IMR-90 (cell line): ENCODE data around the gene C12orf75. TPM values are rescaled to one million over a fixed set of nuclear protein-coding genes. Genes with fewer than 3 reads are reported as not detected.
A peak's percentile ranks its signal among the peaks of the same experiment; 100 is the strongest.

Source experiments
- ATAC-seq: fragments of 200-7000 bp; cut with Tn5 transposase; 2 replicates; pipeline ENCODE4 v1.9.1; 2020; ENCODE audit warnings: low read depth, mild to moderate bottlenecking, moderate library complexity
- BruUV-seq: library from RNA; stranded (reverse); fragments of 400-500 nt; replicated peaks from 2 replicates; lab custom pipeline; 2021; lab: Mats Ljungman, UMichigan
- CTCF ChIA-PET: fragments of 300-600 bp; formaldehyde crosslinking; extraction: SDS; loops from one replicate; lab custom pipeline; 2021; ENCODE audit warnings: antibody characterized with exemption; lab: Yijun Ruan, JAX
- POLR2A ChIA-PET: fragments of 300-600 bp; sonication (Branson Sonifier 250); formaldehyde crosslinking; loops from one replicate; lab custom pipeline; 2022; ENCODE audit warnings: antibody characterized with exemption; ENCODE audit not compliant: unreplicated experiment; lab: Charles Lee
- DNase-seq: peaks from one replicate; pipeline ENCODE4 v3.0.0; 2013
- H2AFZ ChIP-seq: replicated peaks from 2 replicates; pipeline ENCODE3; 2013; ENCODE audit warnings: low read length, mild to moderate bottlenecking; ENCODE audit not compliant: poor library complexity
- H2AK5ac ChIP-seq: 2 replicates; pipeline ENCODE4 v1.6.1; 2013; ENCODE audit warnings: low read depth, low read length, inconsistent platforms
- H2AK9ac ChIP-seq: replicated peaks from 2 replicates; pipeline ENCODE3; 2013; ENCODE audit warnings: mild to moderate bottlenecking, low read depth, low read length, moderate library complexity; ENCODE audit not compliant: poor library complexity
- H2BK120ac ChIP-seq: 2 replicates; pipeline ENCODE4 v1.6.1; 2013; ENCODE audit warnings: low read depth, low read length, inconsistent platforms
- H2BK15ac ChIP-seq: 3 replicates; pipeline ENCODE4 v1.6.1; 2013; ENCODE audit warnings: low read depth, low read length, inconsistent platforms
- H2BK20ac ChIP-seq: 2 replicates; pipeline ENCODE4 v1.6.1; 2013; ENCODE audit warnings: low read depth, mild to moderate bottlenecking, inconsistent platforms, low read length, moderate library complexity
- H2BK5ac ChIP-seq: 2 replicates; pipeline ENCODE4 v1.6.1; 2013; ENCODE audit warnings: mild to moderate bottlenecking, low read depth, low read length, inconsistent platforms; ENCODE audit not compliant: poor library complexity, severe bottlenecking
- H3K14ac ChIP-seq: replicated peaks from 2 replicates; pipeline ENCODE4 v1.6.1; 2013; ENCODE audit warnings: low read depth, low read length, inconsistent platforms
- H3K18ac ChIP-seq: 2 replicates; pipeline ENCODE4 v1.6.1; 2013; ENCODE audit warnings: low read depth, low read length, control low read depth
- H3K23ac ChIP-seq: 2 replicates; pipeline ENCODE4 v1.6.1; 2013; ENCODE audit warnings: low read depth, low read length, inconsistent platforms
- H3K27ac ChIP-seq: 2 replicates; pipeline ENCODE4 v1.5.1; 2013; ENCODE audit warnings: mild to moderate bottlenecking, control low read depth, low read length; ENCODE audit not compliant: insufficient read depth
- H3K27me3 ChIP-seq: 2 replicates; pipeline ENCODE4 v1.6.1; 2013; ENCODE audit warnings: low read length; ENCODE audit not compliant: control insufficient read depth, insufficient read depth
- H3K36me3 ChIP-seq: 2 replicates; pipeline ENCODE4 v1.6.1; 2013; ENCODE audit warnings: low read length, mixed read lengths; ENCODE audit not compliant: control insufficient read depth, insufficient read depth
- H3K4ac ChIP-seq: 2 replicates; pipeline ENCODE4 v1.6.1; 2013; ENCODE audit warnings: low read depth, low read length, inconsistent platforms
- H3K4me1 ChIP-seq: 2 replicates; pipeline ENCODE4 v1.6.1; 2013; ENCODE audit warnings: low read length, mixed read lengths; ENCODE audit not compliant: control insufficient read depth, insufficient read depth
- H3K4me2 ChIP-seq: 2 replicates; pipeline ENCODE4 v1.6.1; 2013; ENCODE audit warnings: low read depth, mild to moderate bottlenecking, control low read depth, low read length, moderate library complexity
- H3K4me3 ChIP-seq: 2 replicates; pipeline ENCODE4 v1.5.1; 2013; ENCODE audit warnings: low read depth, mild to moderate bottlenecking, control low read depth, low read length, moderate library complexity; ENCODE audit not compliant: insufficient read depth
- H3K56ac ChIP-seq: 2 replicates; pipeline ENCODE4 v1.6.1; 2013; ENCODE audit warnings: low read length, inconsistent platforms; ENCODE audit not compliant: insufficient read depth; ENCODE audit errors: extremely low read depth
- H3K79me1 ChIP-seq, 2 experiments: 2 replicates each; pipeline ENCODE4 v1.6.1; 2013; ENCODE audit warnings: low read length in 2 of 2, inconsistent platforms in 1 of 2, low read depth in 1 of 2
- H3K9ac ChIP-seq: 2 replicates; pipeline ENCODE4 v1.6.1; 2013; ENCODE audit warnings: low read depth, low read length, control low read depth
- H3K9me1 ChIP-seq: 2 replicates; pipeline ENCODE4 v1.6.1; 2013; ENCODE audit warnings: low read length, inconsistent platforms; ENCODE audit not compliant: insufficient read depth
- H3K9me3 ChIP-seq: 2 replicates; pipeline ENCODE4 v1.6.1; 2013; ENCODE audit warnings: low read length; ENCODE audit not compliant: control insufficient read depth, insufficient read depth
- H4K20me1 ChIP-seq: 2 replicates; pipeline ENCODE4 v1.6.1; 2013; ENCODE audit warnings: low read length, inconsistent platforms; ENCODE audit not compliant: insufficient read depth
- H4K5ac ChIP-seq: 2 replicates; pipeline ENCODE4 v1.6.1; 2013; ENCODE audit warnings: mild to moderate bottlenecking, low read depth, low read length, control low read depth
- H4K8ac ChIP-seq, 2 experiments: 2 replicates each; pipeline ENCODE4 v1.6.1; 2013; ENCODE audit warnings: low read depth in 2 of 2, low read length in 2 of 2, control low read depth in 1 of 2, inconsistent platforms in 1 of 2
- H4K91ac ChIP-seq: 2 replicates; pipeline ENCODE4 v1.6.1; 2013; ENCODE audit warnings: low read depth, low read length, inconsistent platforms; ENCODE audit not compliant: insufficient read depth
- BHLHE40 ChIP-seq: fragments of 150-350 bp; IDR thresholded peaks from 2 replicates; pipeline ENCODE4 v1.6.1; 2016; ENCODE audit warnings: mild to moderate bottlenecking, low read depth, low read length
- CEBPB ChIP-seq: IDR thresholded peaks from 2 replicates; pipeline ENCODE4 v1.6.1; 2012; ENCODE audit warnings: low read depth, low read length, improper control_type of control experiment
- CHD1 ChIP-seq: IDR thresholded peaks from 2 replicates; pipeline ENCODE4 v1.6.1; 2012; ENCODE audit warnings: low read depth, low read length, improper control_type of control experiment
- CTCF ChIP-seq: conservative IDR thresholded peaks from 2 replicates; pipeline ENCODE4 v1.5.1; 2012; ENCODE audit warnings: mild to moderate bottlenecking, low read depth, low read length, improper control_type of control experiment
- ELK1 ChIP-seq: fragments of 150-350 bp; IDR thresholded peaks from 2 replicates; pipeline ENCODE4 v1.6.1; 2016; ENCODE audit warnings: low read depth, mild to moderate bottlenecking, low read length, moderate library complexity, borderline replicate concordance
- FOS ChIP-seq: fragments of 150-350 bp; IDR thresholded peaks from 2 replicates; pipeline ENCODE4 v1.6.1; 2016; ENCODE audit warnings: low read depth, low read length
- MAFK ChIP-seq: IDR thresholded peaks from 2 replicates; pipeline ENCODE4 v1.6.1; 2012; ENCODE audit warnings: low read depth, low read length, improper control_type of control experiment
- MAZ ChIP-seq: IDR thresholded peaks from 2 replicates; pipeline ENCODE4 v1.6.1; 2012; ENCODE audit warnings: low read depth, mild to moderate bottlenecking, low read length, improper control_type of control experiment, moderate library complexity, borderline replicate concordance
- MXI1 ChIP-seq: IDR thresholded peaks from 2 replicates; pipeline ENCODE4 v1.6.1; 2012; ENCODE audit warnings: low read depth, mild to moderate bottlenecking, low read length, moderate library complexity, borderline replicate concordance
- NFE2L2 ChIP-seq: fragments of 150-350 bp; IDR thresholded peaks from 2 replicates; pipeline ENCODE4 v1.6.1; 2016; ENCODE audit warnings: low read depth, mild to moderate bottlenecking, low read length
- POLR2A ChIP-seq: IDR thresholded peaks from 2 replicates; pipeline ENCODE4 v1.6.1; 2012; ENCODE audit warnings: mild to moderate bottlenecking, low read depth, low read length
- RAD21 ChIP-seq: IDR thresholded peaks from 2 replicates; pipeline ENCODE4 v1.6.1; 2012; ENCODE audit warnings: low read length, improper control_type of control experiment
- RCOR1 ChIP-seq: IDR thresholded peaks from 2 replicates; pipeline ENCODE4 v1.6.1; 2012; ENCODE audit warnings: mild to moderate bottlenecking, low read length, improper control_type of control experiment; ENCODE audit not compliant: insufficient replicate concordance
- RFX5 ChIP-seq: IDR thresholded peaks from 2 replicates; pipeline ENCODE4 v1.8.0; 2012; ENCODE audit warnings: low read depth, mild to moderate bottlenecking, low read length, moderate library complexity
- SMC3 ChIP-seq: fragments of 150-350 bp; IDR thresholded peaks from 2 replicates; pipeline ENCODE4 v1.6.1; 2016; ENCODE audit warnings: low read depth, mild to moderate bottlenecking, antibody characterized with exemption, low read length, moderate library complexity
- USF2 ChIP-seq: fragments of 150-350 bp; IDR thresholded peaks from 2 replicates; pipeline ENCODE4 v1.6.1; 2017; ENCODE audit warnings: mild to moderate bottlenecking, antibody characterized with exemption, low read length, low read depth
- WGBS, 2 experiments: methylation state at CpG; one replicate each; pipeline versions ENCODE4 v1.1.5 to v1.1.7; 2013; ENCODE audit warnings: missing lambda C conversion rate in 2 of 2; ENCODE audit not compliant: insufficient read length in 1 of 2; ENCODE audit errors: extremely low coverage in 2 of 2; 5-methylcytosine and 5-hydroxymethylcytosine counted together
- dilution Hi-C: fragments of 300-500 bp; cut with HindIII; formaldehyde crosslinking; loops from one replicate; pipeline ENCODE4 v1.14.3; 2018; ENCODE audit warnings: low sequenced_read_pairs; ENCODE audit not compliant: unreplicated experiment
- in situ Hi-C: fragments of 300-500 bp; cut with MboI; formaldehyde crosslinking; loops from 3 replicates; pipeline ENCODE4 v1.14.3; 2019; ENCODE audit warnings: low sequenced_read_pairs, inconsistent platforms, mixed read lengths
- intact Hi-C: fragments of 100-400 bp; cut with micrococcal nuclease; formaldehyde crosslinking; loops from 2 replicates; pipeline ENCODE4 v1.10.0; 2022
- polyA plus RNA-seq, 3 experiments: library from polyadenylated mRNA; depleted of rRNA; stranded (reverse); fragments of >200 nt; gene quantifications; 2 replicates each; pipeline ENCODE4 v1.2.3, GENCODE V29; 2012; ENCODE audit warnings: low replicate concordance in 1 of 3
- total RNA-seq: library from RNA; depleted of rRNA; stranded (reverse); fragments of >200 nt; gene quantifications from 2 replicates; pipeline ENCODE4 v1.2.3, GENCODE V29; 2012

C12orf75 gene
- total and polyA plus RNA-seq, 2 of the 4 experiments (the other 2 are of a cell fraction), result 145 to 278 TPM

- no peak overlapping the region for H3K27ac ChIP-seq
- peak overlapping the region; percentile 13; the same call in 1 of the 2 replicates for H3K4ac ChIP-seq
- H3K14ac ChIP-seq, result no peak overlapping the region; the same call in 1 of the 2 replicates
- intact Hi-C loops, result no loop called here
- ChIA-PET CTCF (interaction anchor here (0.7 kb wide), 1 partner anchor 15 kb away, joined by 3 read pairs; no protein-coding TSS in a partner anchor), POLR2A (no interaction called here)
- no peak for ATAC-seq
- H3K4me1 ChIP-seq, result peaks cover 7% of the 10 kb centered on the region
- no peak overlapping the region for H2BK120ac ChIP-seq
- H2AK5ac ChIP-seq, result 0 out of 2 replicates have a peak overlapping the region, but pooled peaks have one; percentile 43
- no peak overlapping the region for H4K8ac ChIP-seq
- peaks cover 19% of the 10 kb centered on the region for H3K9me1 ChIP-seq
- peaks cover 55% of the 10 kb centered on the region for H4K20me1 ChIP-seq
- peaks cover 35 to 54% of the 10 kb centered on the region in 2 experiments for H3K79me1 ChIP-seq
- no peak overlapping the region for H3K9ac ChIP-seq
- H2AFZ ChIP-seq, result no peak overlapping the region
- in situ Hi-C loops, result no loop called here
- WGBS, 2 experiments, result no CpG with 5 or more reads among the region's 1 CpG
- no TSS peak for BruUV-seq
- no peak overlapping the region for H2AK9ac ChIP-seq
- peak overlapping the region; percentile 51 for H2BK5ac ChIP-seq
- DNase-seq, result no peak
- dilution Hi-C loops, result no loop called here
- no peaks in the 10 kb centered on the region for H3K27me3 ChIP-seq
- no peak overlapping the region for H3K56ac ChIP-seq
- TF ChIP-seq MAZ, result no peak
- no peak for TF ChIP-seq ELK1
- TF ChIP-seq SMC3, result no peak
- TF ChIP-seq CEBPB, result no peak
- TF ChIP-seq CTCF, result no peak
- TF ChIP-seq RFX5, result no peak
- TF ChIP-seq CHD1, result no peak
- no peak for TF ChIP-seq RAD21
- no peak for TF ChIP-seq BHLHE40
- no peak for TF ChIP-seq RCOR1
- no peak for TF ChIP-seq FOS
- TF ChIP-seq MAFK, result no peak
- no peak for TF ChIP-seq POLR2A
- TF ChIP-seq NFE2L2, result no peak
- TF ChIP-seq USF2, result no peak
- no peak for TF ChIP-seq MXI1
- H3K23ac ChIP-seq, result peak overlapping the region; percentile 63; the same call in 1 of the 2 replicates
- peaks cover 5% of the 10 kb centered on the region for H3K36me3 ChIP-seq
- H3K4me3 ChIP-seq, result no peak overlapping the region
- no peak overlapping the region for H4K91ac ChIP-seq
- no peak overlapping the region for H3K4me2 ChIP-seq
- no peak overlapping the region for H2BK20ac ChIP-seq
- H2BK15ac ChIP-seq, result no peak overlapping the region
- peaks cover 5% of the 10 kb centered on the region for H3K9me3 ChIP-seq
- peak overlapping the region; percentile 43; the same call in 1 of the 2 replicates for H4K5ac ChIP-seq
- H3K18ac ChIP-seq, result no peak overlapping the region
Measured at GRCh38 chr12:105343836-105344235, 13.3 kb downstream of the C12orf75 start.
